ENCODE data around the gene MDGA2. TPM values are rescaled to one million over a fixed set of nuclear protein-coding genes. Genes with fewer than 3 reads are reported as not detected.
"Not testable (repeated sequence)": the region's sequence is repeated elsewhere in the genome, so short reads cannot be mapped to it uniquely, and the experiment has no call there.

MDGA2 gene
- total and polyA plus RNA-seq, 4 donors, result 16.5 to 99.0 (median 34.1) TPM

DNA sequence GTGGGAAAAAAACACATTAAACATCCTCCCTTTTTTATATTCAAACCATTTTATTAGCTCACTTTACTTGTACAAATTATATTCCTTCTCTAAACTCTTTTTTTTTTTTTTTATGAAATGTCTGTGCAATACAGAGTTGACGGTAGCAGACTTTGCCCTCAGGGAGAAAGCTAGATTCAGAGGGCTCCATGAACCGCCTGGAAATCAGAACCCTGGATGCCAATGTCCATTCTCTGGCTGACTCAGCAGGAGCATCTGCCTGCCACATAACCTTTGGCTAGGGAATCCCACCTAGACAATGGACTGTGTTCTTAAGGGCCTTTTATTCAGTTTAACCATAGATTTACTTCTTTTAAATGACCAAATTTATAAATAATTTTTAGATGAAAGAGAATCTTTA lies 467.0 kb downstream of the MDGA2 start:
- no peak for DNase-seq (ENCODE audit: low read depth in 4 of 6, low spot score in 6 of 6)
- Histone ChIP-seq H3K9me3 (ENCODE audit: control insufficient read depth, insufficient read depth, low read length) (no peaks in the 10 kb centered on the region), H3K4me3 (ENCODE audit: low read depth, low read length) (no peak overlapping the region), H3K27me3 (ENCODE audit: control insufficient read depth, insufficient read depth, low read length) (no peaks in the 10 kb centered on the region), H3K4me1 (ENCODE audit: control insufficient read depth, insufficient read depth, low read length) (peaks cover 5% of the 10 kb centered on the region), H3K27ac (ENCODE audit: low read depth, low read length) (no peak overlapping the region), H3K36me3 (ENCODE audit: control insufficient read depth, insufficient read depth, low read length) (no peaks in the 10 kb centered on the region)
- WGBS (ENCODE audit: insufficient coverage), result 57% methylated on average over 1 of the region's 2 CpGs

DNA sequence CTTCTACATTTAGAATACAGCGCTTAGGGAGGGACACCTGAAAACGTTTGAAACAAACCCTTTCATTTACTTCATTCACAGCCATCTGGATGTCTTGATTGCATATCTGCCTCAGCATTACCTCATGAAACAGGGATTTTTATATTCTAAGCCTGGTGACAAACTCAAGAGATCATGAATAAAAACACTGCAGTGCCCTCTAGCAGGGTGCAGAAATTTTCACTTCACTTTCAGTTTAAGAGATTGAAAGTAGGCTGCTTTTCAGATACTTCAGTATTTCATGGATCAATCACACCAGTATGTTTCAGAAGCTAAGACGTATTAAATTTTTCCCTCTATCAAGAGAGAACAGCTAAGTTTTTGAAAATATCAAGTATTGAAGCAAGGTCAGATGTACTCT lies 467.8 kb downstream of the MDGA2 start:
- DNase-seq (ENCODE audit: low read depth in 4 of 6, low spot score in 6 of 6), result peak in 2 of 6 donors; percentile 36 to 56
- no peak overlapping the region for H3K27ac ChIP-seq (ENCODE audit: low read depth, low read length)
- no peak overlapping the region for H3K4me3 ChIP-seq (ENCODE audit: low read depth, low read length)

DNA sequence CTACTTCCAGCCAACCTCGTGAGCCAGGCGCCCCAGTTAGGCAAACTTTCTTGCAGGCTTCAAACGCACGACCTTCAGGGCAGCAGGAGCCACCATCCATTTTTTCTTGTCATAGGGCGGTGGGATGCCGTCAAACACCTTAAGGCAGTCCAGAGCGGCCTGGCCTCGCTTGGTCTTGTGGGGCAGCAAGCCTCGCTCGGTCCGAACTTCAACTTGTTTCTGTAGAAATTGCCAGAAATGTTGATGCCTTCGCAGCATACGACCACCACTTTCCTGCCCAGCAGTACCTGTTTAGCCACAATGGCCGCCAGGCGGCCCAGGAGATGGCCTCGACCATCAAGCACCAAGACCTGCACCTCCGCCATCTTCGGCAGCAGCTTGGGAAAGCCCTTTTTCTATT lies 474.7 kb downstream of the MDGA2 start:
- Histone ChIP-seq H3K4me3 (ENCODE audit: low read depth, low read length) (no peak overlapping the region), H3K27me3 (ENCODE audit: control insufficient read depth, insufficient read depth, low read length) (no peaks in the 10 kb centered on the region), H3K27ac (ENCODE audit: low read depth, low read length) (no peak overlapping the region), H3K36me3 (ENCODE audit: control insufficient read depth, insufficient read depth, low read length) (no peaks in the 10 kb centered on the region), H3K9me3 (ENCODE audit: control insufficient read depth, insufficient read depth, low read length) (no peaks in the 10 kb centered on the region), H3K4me1 (ENCODE audit: control insufficient read depth, insufficient read depth, low read length) (no peaks in the 10 kb centered on the region)
- 97% methylated on average over 18 of the region's 18 CpGs for WGBS (ENCODE audit: insufficient coverage)
- no peak for DNase-seq (ENCODE audit: low read depth in 4 of 6, low spot score in 6 of 6)

More for the DNA sequence above, 467.8 kb downstream of the MDGA2 start:
- no peaks in the 10 kb centered on the region for H3K36me3 ChIP-seq (ENCODE audit: control insufficient read depth, insufficient read depth, low read length)
- no peaks in the 10 kb centered on the region for H3K9me3 ChIP-seq (ENCODE audit: control insufficient read depth, insufficient read depth, low read length)
- WGBS (ENCODE audit: insufficient coverage), result 75% methylated on average over 2 of the region's 3 CpGs
- H3K4me1 ChIP-seq (ENCODE audit: control insufficient read depth, insufficient read depth, low read length), result peaks cover 5% of the 10 kb centered on the region
- no peaks in the 10 kb centered on the region for H3K27me3 ChIP-seq (ENCODE audit: control insufficient read depth, insufficient read depth, low read length)

DNA sequence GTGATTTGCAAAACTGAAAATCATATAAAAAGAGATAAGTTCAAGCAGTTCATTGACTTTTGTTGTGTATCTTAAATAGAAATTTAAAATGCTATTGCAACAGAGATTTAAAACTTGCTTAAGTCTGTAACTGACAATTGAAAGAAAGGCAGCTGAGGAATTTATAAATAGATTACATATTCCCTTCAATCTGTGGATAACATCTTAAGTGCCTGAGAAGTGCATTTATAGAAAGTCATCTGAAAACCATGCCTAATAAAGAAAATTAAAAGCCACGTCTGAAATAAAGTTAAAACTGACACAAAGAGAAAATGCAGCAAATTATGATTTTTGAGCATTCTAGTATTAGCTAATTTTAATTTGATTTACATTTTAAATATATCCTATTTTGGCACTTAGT lies 479.8 kb downstream of the MDGA2 start:
- H3K9me3 ChIP-seq (ENCODE audit: control insufficient read depth, insufficient read depth, low read length), result no peaks in the 10 kb centered on the region
- no CpG with 5 or more reads among the region's 1 CpG for WGBS (ENCODE audit: insufficient coverage)
- no peaks in the 10 kb centered on the region for H3K27me3 ChIP-seq (ENCODE audit: control insufficient read depth, insufficient read depth, low read length)
- no peak overlapping the region for H3K4me3 ChIP-seq (ENCODE audit: low read depth, low read length)
- no peak for DNase-seq (ENCODE audit: low read depth in 4 of 6, low spot score in 6 of 6)
- H3K36me3 ChIP-seq (ENCODE audit: control insufficient read depth, insufficient read depth, low read length), result no peaks in the 10 kb centered on the region
- H3K27ac ChIP-seq (ENCODE audit: low read depth, low read length), result no peak overlapping the region
- no peaks in the 10 kb centered on the region for H3K4me1 ChIP-seq (ENCODE audit: control insufficient read depth, insufficient read depth, low read length)

DNA sequence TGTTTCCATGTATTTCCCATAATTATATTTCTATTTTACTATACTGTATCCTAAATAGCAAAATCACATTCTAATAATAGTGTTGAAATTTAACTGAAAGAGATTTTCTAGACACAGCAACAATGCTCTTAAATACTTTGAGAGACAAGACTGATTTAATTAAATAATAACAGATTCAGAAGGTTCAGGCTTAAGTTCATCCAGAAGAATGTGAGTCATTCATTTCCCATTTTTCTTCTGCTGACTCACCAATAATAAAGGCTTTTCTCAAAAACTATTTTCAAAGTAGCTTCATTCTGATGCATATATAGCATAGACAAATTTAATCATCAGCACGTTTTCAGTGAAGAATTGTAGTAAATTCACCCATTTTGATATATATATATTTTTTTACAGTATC lies 481.4 kb downstream of the MDGA2 start:
- Histone ChIP-seq H3K27ac (ENCODE audit: low read depth, low read length) (no peak overlapping the region), H3K36me3 (ENCODE audit: control insufficient read depth, insufficient read depth, low read length) (no peaks in the 10 kb centered on the region), H3K4me3 (ENCODE audit: low read depth, low read length) (no peak overlapping the region), H3K9me3 (ENCODE audit: control insufficient read depth, insufficient read depth, low read length) (no peaks in the 10 kb centered on the region), H3K27me3 (ENCODE audit: control insufficient read depth, insufficient read depth, low read length) (no peaks in the 10 kb centered on the region), H3K4me1 (ENCODE audit: control insufficient read depth, insufficient read depth, low read length) (no peaks in the 10 kb centered on the region)
- no CpG with 5 or more reads among the region's 1 CpG for WGBS (ENCODE audit: insufficient coverage)
- DNase-seq (ENCODE audit: low read depth in 4 of 6, low spot score in 6 of 6), result no peak

DNA sequence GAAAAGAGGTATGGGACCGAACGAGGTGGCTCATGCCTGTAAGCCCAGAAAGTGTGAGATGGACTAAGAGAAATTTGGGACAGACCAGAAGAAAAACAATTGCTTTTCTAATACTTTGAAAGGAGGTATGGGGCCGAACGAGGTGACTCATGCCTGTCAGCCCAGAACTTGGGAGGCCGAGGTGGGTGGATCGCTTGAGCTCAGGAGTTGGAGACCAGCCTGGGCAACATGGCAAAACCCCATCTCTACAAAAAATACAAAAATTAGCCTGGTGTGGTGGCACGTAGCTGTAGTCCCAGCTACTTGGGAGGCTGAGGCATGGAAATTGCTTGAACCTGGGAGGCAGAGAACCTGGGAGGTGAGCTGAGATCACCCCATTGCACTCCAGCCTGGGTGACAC lies 483.2 kb downstream of the MDGA2 start:
- 81% methylated on average over 4 of the region's 7 CpGs for WGBS (ENCODE audit: insufficient coverage)
- H3K4me3 ChIP-seq (ENCODE audit: low read depth, low read length); H3K9me3 ChIP-seq (ENCODE audit: control insufficient read depth, insufficient read depth, low read length); H3K4me1 ChIP-seq (ENCODE audit: control insufficient read depth, insufficient read depth, low read length); H3K27ac ChIP-seq (ENCODE audit: low read depth, low read length); H3K27me3 ChIP-seq (ENCODE audit: control insufficient read depth, insufficient read depth, low read length); DNase-seq (ENCODE audit: low read depth in 4 of 6, low spot score in 6 of 6); H3K36me3 ChIP-seq (ENCODE audit: control insufficient read depth, insufficient read depth, low read length): not testable (repeated sequence)

DNA sequence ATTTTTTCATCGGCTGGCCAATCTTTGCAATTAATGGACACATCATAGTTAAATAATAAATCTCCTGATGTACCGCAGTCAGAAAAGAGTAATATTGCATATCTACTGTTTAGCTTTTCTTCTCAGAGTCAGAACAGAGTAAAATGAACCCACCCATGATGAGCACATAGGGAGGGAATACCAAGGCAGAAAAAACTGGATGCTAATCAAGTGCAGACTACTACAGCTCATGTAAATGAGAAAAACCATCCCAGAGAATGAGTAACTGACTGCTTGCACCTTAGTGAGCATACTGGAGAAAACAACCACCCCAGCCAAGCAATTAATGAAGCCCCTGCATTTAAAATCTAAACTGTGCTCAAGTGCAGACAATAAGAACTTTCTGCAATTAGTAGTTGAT lies 483.7 kb downstream of the MDGA2 start:
- DNase-seq (ENCODE audit: low read depth in 4 of 6, low spot score in 6 of 6), result no peak
- Histone ChIP-seq H3K4me3 (ENCODE audit: low read depth, low read length) (no peak overlapping the region), H3K4me1 (ENCODE audit: control insufficient read depth, insufficient read depth, low read length) (no peaks in the 10 kb centered on the region), H3K27ac (ENCODE audit: low read depth, low read length) (no peak overlapping the region), H3K27me3 (ENCODE audit: control insufficient read depth, insufficient read depth, low read length) (no peaks in the 10 kb centered on the region), H3K36me3 (ENCODE audit: control insufficient read depth, insufficient read depth, low read length) (no peaks in the 10 kb centered on the region), H3K9me3 (ENCODE audit: control insufficient read depth, insufficient read depth, low read length) (no peaks in the 10 kb centered on the region)
- no CpG with 5 or more reads among the region's 2 CpGs for WGBS (ENCODE audit: insufficient coverage)

DNA sequence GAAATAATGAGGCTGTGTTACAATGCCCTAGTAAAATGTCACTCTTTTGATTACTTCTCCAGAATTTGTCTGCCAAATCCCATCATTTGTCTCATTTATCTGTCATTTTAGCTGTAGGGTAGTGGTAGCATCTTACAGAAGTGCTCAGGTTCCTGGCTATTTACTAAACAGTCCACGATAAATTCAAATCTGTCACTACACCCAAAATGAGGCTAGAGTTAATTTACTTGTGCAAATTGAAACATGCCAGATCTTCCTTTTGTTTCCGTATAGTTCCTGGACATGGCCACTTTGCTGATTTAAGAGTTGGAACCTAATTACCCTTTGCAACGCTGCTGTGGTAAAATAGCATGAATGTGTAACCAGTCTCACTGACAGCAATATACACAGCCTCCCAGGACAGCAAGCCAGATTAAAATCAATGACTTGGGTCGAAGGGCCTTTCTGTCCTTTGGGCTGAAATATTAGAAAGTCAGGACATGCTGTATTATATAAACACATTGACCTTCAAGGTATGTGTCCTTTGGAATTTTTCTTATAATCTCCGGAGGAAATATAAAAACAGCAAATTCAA lies 485.4 kb downstream of the MDGA2 start:
- no peaks in the 10 kb centered on the region for H3K4me1 ChIP-seq (ENCODE audit: control insufficient read depth, insufficient read depth, low read length)
- no CpG with 5 or more reads among the region's 5 CpGs for WGBS (ENCODE audit: insufficient coverage)
- H3K27me3 ChIP-seq (ENCODE audit: control insufficient read depth, insufficient read depth, low read length), result no peaks in the 10 kb centered on the region
- H3K36me3 ChIP-seq (ENCODE audit: control insufficient read depth, insufficient read depth, low read length), result no peaks in the 10 kb centered on the region
- no peaks in the 10 kb centered on the region for H3K9me3 ChIP-seq (ENCODE audit: control insufficient read depth, insufficient read depth, low read length)
- H3K27ac ChIP-seq (ENCODE audit: low read depth, low read length), result no peak overlapping the region
- DNase-seq (ENCODE audit: low read depth in 4 of 6, low spot score in 6 of 6), result peak in 1 of 6 donors; percentile 42
- H3K4me3 ChIP-seq (ENCODE audit: low read depth, low read length), result no peak overlapping the region

DNA sequence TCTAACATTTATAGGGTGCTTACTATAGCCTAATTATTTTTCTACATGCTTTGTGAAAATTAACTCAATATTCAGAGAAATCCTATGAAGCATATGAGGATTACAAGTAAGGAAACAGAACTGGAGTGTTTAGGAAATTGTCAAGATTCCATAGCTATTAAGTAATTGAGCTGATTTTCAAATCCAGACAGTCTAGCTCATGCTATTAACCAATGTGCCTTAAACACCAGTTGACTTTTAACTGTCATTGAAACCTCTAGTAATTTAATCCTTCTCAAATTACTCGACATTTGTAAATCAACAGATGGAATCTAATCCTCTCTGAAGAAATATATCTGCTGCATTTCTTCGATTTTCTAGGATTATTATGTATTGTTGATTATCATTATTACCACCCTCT lies 488.9 kb downstream of the MDGA2 start:
- H3K4me1 ChIP-seq (ENCODE audit: control insufficient read depth, insufficient read depth, low read length), result no peaks in the 10 kb centered on the region
- no peaks in the 10 kb centered on the region for H3K36me3 ChIP-seq (ENCODE audit: control insufficient read depth, insufficient read depth, low read length)
- no peak overlapping the region for H3K4me3 ChIP-seq (ENCODE audit: low read depth, low read length)
- no peak overlapping the region for H3K27ac ChIP-seq (ENCODE audit: low read depth, low read length)
- no CpG with 5 or more reads among the region's 2 CpGs for WGBS (ENCODE audit: insufficient coverage)
- no peaks in the 10 kb centered on the region for H3K9me3 ChIP-seq (ENCODE audit: control insufficient read depth, insufficient read depth, low read length)
- peak in 1 of 6 donors; percentile 28 for DNase-seq (ENCODE audit: low read depth in 4 of 6, low spot score in 6 of 6)
- no peaks in the 10 kb centered on the region for H3K27me3 ChIP-seq (ENCODE audit: control insufficient read depth, insufficient read depth, low read length)

DNA sequence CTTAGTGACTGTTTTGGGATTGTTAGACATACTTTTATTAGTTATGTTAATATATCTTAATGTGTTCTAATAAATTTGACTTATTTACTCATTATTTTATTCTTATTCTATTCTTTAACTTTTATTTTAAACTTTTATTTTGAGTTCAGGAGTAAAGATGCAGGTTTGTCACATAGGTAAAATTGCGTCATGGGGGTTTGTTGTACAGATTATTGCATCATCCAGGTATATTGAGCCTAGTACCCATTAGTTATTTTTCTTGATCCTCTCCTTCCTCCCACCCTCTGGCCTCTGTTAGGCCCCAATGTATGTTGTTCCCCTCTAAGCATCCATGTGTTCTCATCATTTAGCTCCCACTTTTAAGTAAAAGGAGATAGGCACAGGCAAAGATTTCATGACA lies 495.5 kb downstream of the MDGA2 start:
- no CpG with 5 or more reads among the region's 1 CpG for WGBS (ENCODE audit: insufficient coverage)

More for the DNA sequence above, 495.5 kb downstream of the MDGA2 start:
- no peak overlapping the region for H3K4me3 ChIP-seq (ENCODE audit: low read depth, low read length)
- H3K27me3 ChIP-seq (ENCODE audit: control insufficient read depth, insufficient read depth, low read length), result no peaks in the 10 kb centered on the region
- H3K36me3 ChIP-seq (ENCODE audit: control insufficient read depth, insufficient read depth, low read length), result no peaks in the 10 kb centered on the region
- no peak overlapping the region for H3K27ac ChIP-seq (ENCODE audit: low read depth, low read length)
- H3K9me3 ChIP-seq (ENCODE audit: control insufficient read depth, insufficient read depth, low read length), result no peaks in the 10 kb centered on the region
- no peak for DNase-seq (ENCODE audit: low read depth in 4 of 6, low spot score in 6 of 6)
- no peaks in the 10 kb centered on the region for H3K4me1 ChIP-seq (ENCODE audit: control insufficient read depth, insufficient read depth, low read length)

Measured in spinal cord (tissue), 10 donors.